ENCODE measurements around the gene GUSB. TPM values are rescaled to one million over a fixed set of nuclear protein-coding genes. Genes with fewer than 3 reads are reported as not detected.

GUSB gene
- polyA plus RNA-seq, 2 of the 4 experiments (the other 2 are of a cell fraction), result 32.3 TPM

DNA sequence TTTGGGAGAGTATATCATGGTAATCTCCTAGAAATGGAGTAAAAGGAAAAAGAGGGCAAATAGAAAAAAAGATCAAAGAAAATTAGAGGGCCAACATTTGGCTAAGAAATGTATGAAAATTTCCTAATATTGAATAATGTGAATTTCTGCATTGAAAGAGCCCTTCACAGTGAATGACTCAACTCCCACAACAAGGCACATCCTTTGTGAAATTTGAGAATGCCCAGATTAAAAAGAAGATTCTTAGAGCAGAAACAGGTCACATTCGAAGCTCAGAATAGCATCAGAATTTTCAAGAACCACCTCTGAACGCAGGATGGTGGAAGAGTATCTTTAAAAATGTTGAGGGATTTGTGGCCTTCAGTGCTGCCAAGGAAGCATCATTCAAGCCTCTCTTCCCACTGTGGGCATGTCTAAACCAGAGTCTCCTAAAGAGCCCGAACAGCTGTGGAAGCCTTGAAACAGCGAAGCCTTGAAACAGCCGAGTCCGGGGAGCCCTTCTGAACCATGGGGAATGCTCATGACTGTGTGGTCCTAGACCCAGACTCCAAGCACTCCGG is 43.6 kb downstream of the GUSB start:
- no peaks in the 10 kb centered on the region for H3K9me3 ChIP-seq
- H3K4me3 ChIP-seq, result no peak overlapping the region
- ATAC-seq (no peak), DNase-seq (ENCODE audit: low read depth in 1 of 2, low spot score in 1 of 2) (no peak), FAIRE-seq (no peak)
- POLR2A ChIA-PET, result no interaction called here
- CTCF ChIA-PET, result no interaction called here
- H3K4me2 ChIP-seq, result no peak overlapping the region
- TF ChIP-seq, protein P1, sequence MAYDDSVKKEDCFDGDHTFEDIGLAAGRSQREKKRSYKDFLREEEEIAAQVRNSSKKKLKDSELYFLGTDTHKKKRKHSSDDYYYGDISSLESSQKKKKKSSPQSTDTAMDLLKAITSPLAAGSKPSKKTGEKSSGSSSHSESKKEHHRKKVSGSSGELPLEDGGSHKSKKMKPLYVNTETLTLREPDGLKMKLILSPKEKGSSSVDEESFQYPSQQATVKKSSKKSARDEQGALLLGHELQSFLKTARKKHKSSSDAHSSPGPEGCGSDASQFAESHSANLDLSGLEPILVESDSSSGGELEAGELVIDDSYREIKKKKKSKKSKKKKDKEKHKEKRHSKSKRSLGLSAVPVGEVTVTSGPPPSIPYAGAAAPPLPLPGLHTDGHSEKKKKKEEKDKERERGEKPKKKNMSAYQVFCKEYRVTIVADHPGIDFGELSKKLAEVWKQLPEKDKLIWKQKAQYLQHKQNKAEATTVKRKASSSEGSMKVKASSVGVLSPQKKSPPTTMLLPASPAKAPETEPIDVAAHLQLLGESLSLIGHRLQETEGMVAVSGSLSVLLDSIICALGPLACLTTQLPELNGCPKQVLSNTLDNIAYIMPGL (CRISPR knock-in tag; IDR thresholded peaks at IDR 0.05; ENCODE audit: borderline replicate concordance), result no peak
- TF ChIP-seq HOXB13 (CRISPR knock-in tag; IDR thresholded peaks at IDR 0.05; ENCODE audit: low read depth) (no peak), ZC3H11A (IDR thresholded peaks at IDR 0.05) (no peak), RNF2 (IDR thresholded peaks at IDR 0.05; ENCODE audit: borderline replicate concordance, low read depth) (no peak), HES2 (IDR thresholded peaks at IDR 0.05) (no peak), ZFP36 (IDR thresholded peaks at IDR 0.05; ENCODE audit: borderline replicate concordance, partially characterized antibody) (no peak), SMC3 (IDR thresholded peaks at IDR 0.05) (no peak), EHF (CRISPR knock-in tag; IDR thresholded peaks at IDR 0.05) (no peak)
- TF ChIP-seq, protein P2, sequence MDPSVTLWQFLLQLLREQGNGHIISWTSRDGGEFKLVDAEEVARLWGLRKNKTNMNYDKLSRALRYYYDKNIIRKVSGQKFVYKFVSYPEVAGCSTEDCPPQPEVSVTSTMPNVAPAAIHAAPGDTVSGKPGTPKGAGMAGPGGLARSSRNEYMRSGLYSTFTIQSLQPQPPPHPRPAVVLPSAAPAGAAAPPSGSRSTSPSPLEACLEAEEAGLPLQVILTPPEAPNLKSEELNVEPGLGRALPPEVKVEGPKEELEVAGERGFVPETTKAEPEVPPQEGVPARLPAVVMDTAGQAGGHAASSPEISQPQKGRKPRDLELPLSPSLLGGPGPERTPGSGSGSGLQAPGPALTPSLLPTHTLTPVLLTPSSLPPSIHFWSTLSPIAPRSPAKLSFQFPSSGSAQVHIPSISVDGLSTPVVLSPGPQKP (IDR thresholded peaks at IDR 0.05; ENCODE audit: low read depth, low read length), result no peak
- 93% methylated on average over 7 of the region's 7 CpGs for WGBS (ENCODE audit: missing lambda C conversion rate)
- no peak overlapping the region for H3K27ac ChIP-seq
- H3K4me1 ChIP-seq, result no peaks in the 10 kb centered on the region

DNA sequence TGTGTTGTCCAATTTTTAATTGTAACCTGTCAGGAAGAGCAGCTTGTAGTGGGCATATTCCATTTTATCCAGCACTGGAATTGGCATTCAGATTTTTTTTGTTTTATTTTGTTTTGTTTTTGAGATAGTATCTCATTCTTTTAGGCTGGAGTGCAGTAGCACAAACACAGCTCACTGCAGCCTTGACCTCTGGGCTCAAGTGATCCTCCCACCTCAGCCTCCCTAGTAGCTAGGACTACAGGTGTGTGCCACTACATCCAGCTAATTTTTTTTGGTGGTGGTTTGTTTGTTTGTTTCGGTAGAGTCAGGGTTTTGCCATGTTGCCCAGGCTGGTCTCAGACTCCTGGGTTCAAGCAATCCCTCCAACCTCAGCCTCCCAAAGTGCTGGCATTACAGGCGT is 44.7 kb downstream of the GUSB start:
- no peak overlapping the region for H3K4me3 ChIP-seq
- CTCF ChIA-PET, result no interaction called here
- FAIRE-seq (no peak), ATAC-seq (no peak), DNase-seq (ENCODE audit: low read depth in 1 of 2, low spot score in 1 of 2) (no peak)
- no peak overlapping the region for H3K27ac ChIP-seq
- H3K9me3 ChIP-seq, result no peaks in the 10 kb centered on the region
- no peak for TF ChIP-seq EHMT2 (IDR thresholded peaks at IDR 0.05; ENCODE audit: low read depth)
- no peak for TF ChIP-seq RCOR1 (IDR thresholded peaks at IDR 0.05; ENCODE audit: low read depth, low read length)
- no peak for TF ChIP-seq ZNF302 (CRISPR knock-in tag; IDR thresholded peaks at IDR 0.05)
- TF ChIP-seq, protein P3, sequence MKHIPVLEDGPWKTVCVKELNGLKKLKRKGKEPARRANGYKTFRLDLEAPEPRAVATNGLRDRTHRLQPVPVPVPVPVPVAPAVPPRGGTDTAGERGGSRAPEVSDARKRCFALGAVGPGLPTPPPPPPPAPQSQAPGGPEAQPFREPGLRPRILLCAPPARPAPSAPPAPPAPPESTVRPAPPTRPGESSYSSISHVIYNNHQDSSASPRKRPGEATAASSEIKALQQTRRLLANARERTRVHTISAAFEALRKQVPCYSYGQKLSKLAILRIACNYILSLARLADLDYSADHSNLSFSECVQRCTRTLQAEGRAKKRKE (CRISPR knock-in tag; IDR thresholded peaks at IDR 0.05; ENCODE audit: low read depth), result no peak
- TF ChIP-seq CHD4 (IDR thresholded peaks at IDR 0.05; ENCODE audit: borderline replicate concordance), result no peak
- TF ChIP-seq, protein P4, sequence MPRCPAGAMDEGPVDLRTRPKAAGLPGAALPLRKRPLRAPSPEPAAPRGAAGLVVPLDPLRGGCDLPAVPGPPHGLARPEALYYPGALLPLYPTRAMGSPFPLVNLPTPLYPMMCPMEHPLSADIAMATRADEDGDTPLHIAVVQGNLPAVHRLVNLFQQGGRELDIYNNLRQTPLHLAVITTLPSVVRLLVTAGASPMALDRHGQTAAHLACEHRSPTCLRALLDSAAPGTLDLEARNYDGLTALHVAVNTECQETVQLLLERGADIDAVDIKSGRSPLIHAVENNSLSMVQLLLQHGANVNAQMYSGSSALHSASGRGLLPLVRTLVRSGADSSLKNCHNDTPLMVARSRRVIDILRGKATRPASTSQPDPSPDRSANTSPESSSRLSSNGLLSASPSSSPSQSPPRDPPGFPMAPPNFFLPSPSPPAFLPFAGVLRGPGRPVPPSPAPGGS (IDR thresholded peaks at IDR 0.05), result no peak
- TF ChIP-seq, protein P2 (IDR thresholded peaks at IDR 0.05; ENCODE audit: low read depth, low read length), result no peak
- TF ChIP-seq MAX (IDR thresholded peaks at IDR 0.05), result no peak
- TF ChIP-seq, protein P1 (CRISPR knock-in tag; IDR thresholded peaks at IDR 0.05; ENCODE audit: borderline replicate concordance), result no peak
- no peak for TF ChIP-seq ZSCAN20 (CRISPR knock-in tag; IDR thresholded peaks at IDR 0.05)
- no peak for TF ChIP-seq HEYL (CRISPR knock-in tag; IDR thresholded peaks at IDR 0.05)
- no peak for TF ChIP-seq KDM5A (IDR thresholded peaks at IDR 0.05)
- no peak for TF ChIP-seq CEBPB (IDR thresholded peaks at IDR 0.05)
- no peak for TF ChIP-seq FOSB (CRISPR knock-in tag; IDR thresholded peaks at IDR 0.05)
- 97% methylated on average over 2 of the region's 2 CpGs for WGBS (ENCODE audit: missing lambda C conversion rate)
- H3K4me2 ChIP-seq, result no peak overlapping the region
- POLR2A ChIA-PET, result no interaction called here
- H3K4me1 ChIP-seq, result no peaks in the 10 kb centered on the region
